ENCODE results near the gene KLHL10.
A peak's percentile ranks its signal among the peaks of the same experiment; 100 is the strongest.

KLHL10 gene

DNA sequence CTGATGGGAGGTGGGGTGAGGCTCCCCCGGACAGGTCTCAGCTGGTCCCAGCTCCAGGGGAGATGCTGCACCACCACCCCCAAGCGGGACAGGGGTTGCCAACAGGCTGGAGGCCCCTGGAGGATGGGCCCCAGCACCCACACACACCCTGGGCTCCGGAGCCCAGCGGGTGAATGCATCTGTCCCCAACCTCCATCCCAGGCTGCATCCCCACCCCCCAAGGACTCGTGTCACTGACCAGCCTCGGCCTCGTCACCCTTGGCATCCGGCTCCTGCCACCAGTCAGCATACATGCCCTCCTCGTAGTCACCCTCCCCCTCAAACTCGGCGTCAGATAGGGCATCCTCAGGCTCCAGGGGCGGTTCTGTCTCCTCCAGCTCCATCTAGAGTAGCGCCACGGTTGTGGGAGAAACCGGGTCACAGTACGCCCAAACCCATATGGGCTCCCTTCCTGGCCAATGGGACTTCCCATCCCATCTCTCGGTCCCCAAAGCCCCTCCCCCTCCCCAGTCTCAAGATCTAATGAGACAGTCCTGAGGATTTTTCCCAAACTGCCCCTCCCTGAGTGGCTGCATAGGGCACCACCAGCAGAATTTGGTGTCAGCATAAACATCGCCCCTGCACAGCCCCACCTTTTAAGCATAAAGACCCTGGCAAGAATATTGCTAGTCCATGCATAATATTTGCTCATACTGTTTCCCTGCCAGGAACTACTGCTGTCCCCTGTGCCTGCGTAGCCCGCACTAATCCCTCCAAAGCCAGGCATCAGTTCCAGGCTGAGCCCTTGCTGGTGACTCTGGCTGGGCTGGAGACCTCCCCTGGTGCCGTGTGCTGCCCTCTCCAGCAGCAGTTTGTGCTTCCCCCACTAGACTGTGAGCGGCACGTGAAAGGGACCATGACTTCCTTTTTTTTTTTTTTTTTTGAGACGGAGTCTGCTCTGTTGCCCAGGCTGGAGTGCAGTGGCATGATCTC lies 34.3 kb upstream of the KLHL10 start:
- Histone ChIP-seq H3K9me2 (ENCODE audit: low read depth, low read length) (no peaks in the 10 kb centered on the region), H3F3A (ENCODE audit: insufficient read depth, low read length) (no peaks in the 10 kb centered on the region), H3K27me3 (ENCODE audit: insufficient read depth, low read length) (no peaks in the 10 kb centered on the region), H3K4me3 (ENCODE audit: low read depth, low read length, poor library complexity, severe bottlenecking) (peak overlapping the region; percentile 45), H3K9me3 (ENCODE audit: low read length) (no peaks in the 10 kb centered on the region), H3K36me3 (ENCODE audit: insufficient read depth, low read length) (no peaks in the 10 kb centered on the region), H3K79me2 (ENCODE audit: insufficient read depth, low read length) (no peaks in the 10 kb centered on the region), H2AFZ (ENCODE audit: low read length) (no peak overlapping the region), H4K20me1 (ENCODE audit: insufficient read depth, low read length) (no peaks in the 10 kb centered on the region), H3K4me2 (ENCODE audit: low read length) (peak overlapping the region; percentile 59), H3K9ac (ENCODE audit: low read length) (peak overlapping the region; percentile 42; the same call in 1 of the 2 replicates), H3K4me1 (ENCODE audit: insufficient read depth, low read length, severe bottlenecking) (peaks cover 28% of the 10 kb centered on the region), H3K27ac (ENCODE audit: low read depth, low read length, poor library complexity, severe bottlenecking) (no peak overlapping the region)
- no peak for TF ChIP-seq EZH2 (IDR thresholded peaks at IDR 0.05; ENCODE audit: borderline replicate concordance, low read length)
- TF ChIP-seq, protein P1, sequence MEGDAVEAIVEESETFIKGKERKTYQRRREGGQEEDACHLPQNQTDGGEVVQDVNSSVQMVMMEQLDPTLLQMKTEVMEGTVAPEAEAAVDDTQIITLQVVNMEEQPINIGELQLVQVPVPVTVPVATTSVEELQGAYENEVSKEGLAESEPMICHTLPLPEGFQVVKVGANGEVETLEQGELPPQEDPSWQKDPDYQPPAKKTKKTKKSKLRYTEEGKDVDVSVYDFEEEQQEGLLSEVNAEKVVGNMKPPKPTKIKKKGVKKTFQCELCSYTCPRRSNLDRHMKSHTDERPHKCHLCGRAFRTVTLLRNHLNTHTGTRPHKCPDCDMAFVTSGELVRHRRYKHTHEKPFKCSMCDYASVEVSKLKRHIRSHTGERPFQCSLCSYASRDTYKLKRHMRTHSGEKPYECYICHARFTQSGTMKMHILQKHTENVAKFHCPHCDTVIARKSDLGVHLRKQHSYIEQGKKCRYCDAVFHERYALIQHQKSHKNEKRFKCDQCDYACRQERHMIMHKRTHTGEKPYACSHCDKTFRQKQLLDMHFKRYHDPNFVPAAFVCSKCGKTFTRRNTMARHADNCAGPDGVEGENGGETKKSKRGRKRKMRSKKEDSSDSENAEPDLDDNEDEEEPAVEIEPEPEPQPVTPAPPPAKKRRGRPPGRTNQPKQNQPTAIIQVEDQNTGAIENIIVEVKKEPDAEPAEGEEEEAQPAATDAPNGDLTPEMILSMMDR (IDR thresholded peaks at IDR 0.05; ENCODE audit: low read length) = no peak

GRCh38 chr17:41806685-41807445 lies 30.8 kb upstream of the KLHL10 start:
- no peaks in the 10 kb centered on the region for H4K20me1 ChIP-seq (ENCODE audit: insufficient read depth, low read length)
- H3K4me3 ChIP-seq (ENCODE audit: low read depth, low read length, poor library complexity, severe bottlenecking) = no peak overlapping the region
- peaks cover 16% of the 10 kb centered on the region for H3K4me1 ChIP-seq (ENCODE audit: insufficient read depth, low read length, severe bottlenecking)
- no peaks in the 10 kb centered on the region for H3F3A ChIP-seq (ENCODE audit: insufficient read depth, low read length)
- no peaks in the 10 kb centered on the region for H3K9me2 ChIP-seq (ENCODE audit: low read depth, low read length)
- H3K79me2 ChIP-seq (ENCODE audit: insufficient read depth, low read length) = no peaks in the 10 kb centered on the region
- no peaks in the 10 kb centered on the region for H3K36me3 ChIP-seq (ENCODE audit: insufficient read depth, low read length)
- no peak overlapping the region for H2AFZ ChIP-seq (ENCODE audit: low read length)
- H3K9me3 ChIP-seq (ENCODE audit: low read length) = no peaks in the 10 kb centered on the region
- H3K9ac ChIP-seq (ENCODE audit: low read length) = no peak overlapping the region
- H3K27ac ChIP-seq (ENCODE audit: low read depth, low read length, poor library complexity, severe bottlenecking) = no peak overlapping the region
- H3K4me2 ChIP-seq (ENCODE audit: low read length) = no peak overlapping the region
- peaks cover 7% of the 10 kb centered on the region; the same call in 1 of the 2 replicates for H3K27me3 ChIP-seq (ENCODE audit: insufficient read depth, low read length)
- TF ChIP-seq EZH2 (IDR thresholded peaks at IDR 0.05; ENCODE audit: borderline replicate concordance, low read length) = no peak

- TF ChIP-seq, protein P1 (IDR thresholded peaks at IDR 0.05; ENCODE audit: low read length) = no peak
- no peak for TF ChIP-seq EZH2 (IDR thresholded peaks at IDR 0.05; ENCODE audit: borderline replicate concordance, low read length)
- Histone ChIP-seq H3F3A (ENCODE audit: insufficient read depth, low read length) (no peaks in the 10 kb centered on the region), H4K20me1 (ENCODE audit: insufficient read depth, low read length) (no peaks in the 10 kb centered on the region), H3K4me2 (ENCODE audit: low read length) (peak overlapping the region; percentile 52), H3K4me1 (ENCODE audit: insufficient read depth, low read length, severe bottlenecking) (peaks cover 7% of the 10 kb centered on the region), H3K4me3 (ENCODE audit: low read depth, low read length, poor library complexity, severe bottlenecking) (peak overlapping the region; percentile 53), H3K9ac (ENCODE audit: low read length) (peak overlapping the region; percentile 15; the same call in 1 of the 2 replicates), H3K27ac (ENCODE audit: low read depth, low read length, poor library complexity, severe bottlenecking) (no peak overlapping the region), H3K9me2 (ENCODE audit: low read depth, low read length) (no peaks in the 10 kb centered on the region), H3K36me3 (ENCODE audit: insufficient read depth, low read length) (no peaks in the 10 kb centered on the region), H3K79me2 (ENCODE audit: insufficient read depth, low read length) (no peaks in the 10 kb centered on the region), H3K9me3 (ENCODE audit: low read length) (no peaks in the 10 kb centered on the region), H2AFZ (ENCODE audit: low read length) (no peak overlapping the region), H3K27me3 (ENCODE audit: insufficient read depth, low read length) (peaks cover 7% of the 10 kb centered on the region; the same call in 1 of the 2 replicates)
These were observed 26.7 kb upstream of the KLHL10 start for GRCh38 chr17:41810659-41811548.
